Upper lobe of right lung (tissue), 1 donor: ENCODE data around the gene YIPF1. TPM values are rescaled to one million over a fixed set of nuclear protein-coding genes. Genes with fewer than 3 reads are reported as not detected.
A peak's percentile ranks its signal among the peaks of the same experiment; 100 is the strongest.
"Not testable (repeated sequence)": the region's sequence is repeated elsewhere in the genome, so short reads cannot be mapped to it uniquely, and the experiment has no call there.

Experiments used
- ATAC-seq: fragments of 200-7000 bp; cut with Tn5 transposase; one replicate; pipeline ENCODE4 v1.9.1; 2020; ENCODE audit warnings: mild to moderate bottlenecking, moderate library complexity
- DNase-seq: peaks from one replicate; pipeline ENCODE4 v3.0.0-alpha.2; 2020
- H3K27ac ChIP-seq: fragments of 200-600 bp; one replicate; pipeline ENCODE4 v1.8.0; 2022
- H3K27me3 ChIP-seq: fragments of 200-600 bp; one replicate; pipeline ENCODE4 v1.8.0; 2022; ENCODE audit warnings: mild to moderate bottlenecking
- H3K36me3 ChIP-seq: fragments of 200-600 bp; one replicate; pipeline ENCODE4 v1.8.0; 2022
- H3K4me1 ChIP-seq: fragments of 200-600 bp; one replicate; pipeline ENCODE4 v1.8.0; 2022
- H3K4me3 ChIP-seq: fragments of 200-600 bp; one replicate; pipeline ENCODE4 v1.8.0; 2022; ENCODE audit warnings: mild to moderate bottlenecking
- H3K9me3 ChIP-seq: fragments of 200-600 bp; one replicate; pipeline ENCODE4 v1.8.0; 2022
- intact Hi-C: fragments of 100-400 bp; cut with DNase I; formaldehyde crosslinking; loops from one replicate; pipeline ENCODE4 v1.11.0; 2022
- total RNA-seq: library from RNA; stranded (reverse); fragmentation: NEBNext Ultra II Directional; extraction: Animal tissue kit (Norgen Biotek cat#: 25700); gene quantifications from one replicate; pipeline ENCODE4 v1.2.1, GENCODE V29; 2021
- TF ChIP-seq, protein P1 (sequence below): fragments of 200-600 bp; IDR thresholded peaks from one replicate; pipeline ENCODE4 v1.8.0; 2022; ENCODE audit warnings: antibody characterized with exemption
- donor health status: DM: no; HTN: yes; CAD: no; lungs with severe emphysema.

The YIPF1 gene
- total RNA-seq, 1 donor from 2014 or later: 24.1 TPM

DNA sequence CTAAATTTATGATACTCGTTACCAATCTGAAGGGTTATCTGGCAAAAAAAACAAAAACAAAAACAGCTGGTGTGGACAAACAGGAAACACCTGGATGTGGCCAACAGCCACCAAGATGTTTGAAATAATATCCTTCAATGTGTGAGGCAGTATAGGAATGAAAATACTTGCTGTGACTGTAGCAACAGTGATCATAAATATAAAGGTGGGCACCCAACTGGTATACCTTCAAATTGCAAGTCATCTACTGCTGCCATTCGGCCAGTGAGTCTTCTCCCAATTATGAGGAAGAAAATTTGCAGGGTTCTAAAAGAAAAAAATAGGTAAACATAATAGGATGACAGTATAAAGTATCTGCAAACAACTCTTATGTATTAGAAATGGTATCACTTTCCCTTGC lies 916 bp downstream of the YIPF1 start:
- H3K27me3 ChIP-seq: no peaks in the 10 kb centered on the region
- no peaks in the 10 kb centered on the region for H3K9me3 ChIP-seq
- ATAC-seq (no peak), DNase-seq (no peak)
- H3K27ac ChIP-seq: peak overlapping the region; percentile 86
- TF ChIP-seq, protein P1, sequence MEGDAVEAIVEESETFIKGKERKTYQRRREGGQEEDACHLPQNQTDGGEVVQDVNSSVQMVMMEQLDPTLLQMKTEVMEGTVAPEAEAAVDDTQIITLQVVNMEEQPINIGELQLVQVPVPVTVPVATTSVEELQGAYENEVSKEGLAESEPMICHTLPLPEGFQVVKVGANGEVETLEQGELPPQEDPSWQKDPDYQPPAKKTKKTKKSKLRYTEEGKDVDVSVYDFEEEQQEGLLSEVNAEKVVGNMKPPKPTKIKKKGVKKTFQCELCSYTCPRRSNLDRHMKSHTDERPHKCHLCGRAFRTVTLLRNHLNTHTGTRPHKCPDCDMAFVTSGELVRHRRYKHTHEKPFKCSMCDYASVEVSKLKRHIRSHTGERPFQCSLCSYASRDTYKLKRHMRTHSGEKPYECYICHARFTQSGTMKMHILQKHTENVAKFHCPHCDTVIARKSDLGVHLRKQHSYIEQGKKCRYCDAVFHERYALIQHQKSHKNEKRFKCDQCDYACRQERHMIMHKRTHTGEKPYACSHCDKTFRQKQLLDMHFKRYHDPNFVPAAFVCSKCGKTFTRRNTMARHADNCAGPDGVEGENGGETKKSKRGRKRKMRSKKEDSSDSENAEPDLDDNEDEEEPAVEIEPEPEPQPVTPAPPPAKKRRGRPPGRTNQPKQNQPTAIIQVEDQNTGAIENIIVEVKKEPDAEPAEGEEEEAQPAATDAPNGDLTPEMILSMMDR: no peak
- peaks cover 17% of the 10 kb centered on the region for H3K4me1 ChIP-seq
- intact Hi-C loops: no loop called here
- H3K36me3 ChIP-seq: peaks cover 30% of the 10 kb centered on the region
- H3K4me3 ChIP-seq: peak overlapping the region; percentile 99

DNA sequence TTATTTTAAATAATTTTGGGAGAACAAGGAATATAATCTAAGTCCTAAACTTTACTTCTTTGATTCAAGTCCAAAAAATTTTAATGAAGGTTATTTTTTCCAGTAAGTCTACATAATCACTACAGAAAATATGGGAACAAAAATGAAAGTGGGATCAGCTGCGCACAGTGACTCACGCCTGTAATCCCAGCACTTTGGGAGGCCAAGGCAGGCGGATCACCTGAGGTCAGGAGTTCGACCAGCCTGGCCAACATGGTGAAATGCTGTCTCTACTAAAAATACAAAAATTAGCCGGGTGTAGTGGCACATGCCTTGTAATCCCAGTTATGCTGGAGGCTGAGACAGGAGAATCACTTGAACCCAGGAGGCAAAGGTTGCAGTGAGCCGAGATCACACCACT lies 6.0 kb downstream of the YIPF1 start:
- H3K27ac ChIP-seq, H3K9me3 ChIP-seq, ATAC-seq, DNase-seq, H3K4me1 ChIP-seq, H3K27me3 ChIP-seq, H3K4me3 ChIP-seq, intact Hi-C loops: not testable (repeated sequence)
- peaks cover 61% of the 10 kb centered on the region for H3K36me3 ChIP-seq

DNA sequence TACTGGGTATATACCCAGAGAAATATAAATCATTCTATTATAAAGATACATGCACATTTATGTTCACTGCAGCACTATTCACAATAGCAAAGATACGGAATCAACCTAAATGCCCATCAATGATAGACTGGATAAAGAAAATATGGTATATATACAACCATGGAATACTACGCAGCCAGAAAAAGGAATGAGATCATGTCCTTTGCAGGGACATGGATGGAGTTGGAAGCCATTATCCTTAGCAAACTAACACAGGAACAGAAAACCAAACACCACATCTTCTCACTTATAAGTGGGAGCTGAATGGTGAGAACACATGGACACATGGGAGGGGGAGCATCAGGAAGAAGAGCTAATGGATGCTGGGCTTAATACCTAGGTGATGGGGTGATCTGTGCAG lies 7.7 kb downstream of the YIPF1 start:
- H3K27me3 ChIP-seq, H3K4me3 ChIP-seq, DNase-seq, H3K9me3 ChIP-seq, ATAC-seq, H3K27ac ChIP-seq, intact Hi-C loops, H3K4me1 ChIP-seq: not testable (repeated sequence)
- peaks cover 65% of the 10 kb centered on the region for H3K36me3 ChIP-seq

DNA sequence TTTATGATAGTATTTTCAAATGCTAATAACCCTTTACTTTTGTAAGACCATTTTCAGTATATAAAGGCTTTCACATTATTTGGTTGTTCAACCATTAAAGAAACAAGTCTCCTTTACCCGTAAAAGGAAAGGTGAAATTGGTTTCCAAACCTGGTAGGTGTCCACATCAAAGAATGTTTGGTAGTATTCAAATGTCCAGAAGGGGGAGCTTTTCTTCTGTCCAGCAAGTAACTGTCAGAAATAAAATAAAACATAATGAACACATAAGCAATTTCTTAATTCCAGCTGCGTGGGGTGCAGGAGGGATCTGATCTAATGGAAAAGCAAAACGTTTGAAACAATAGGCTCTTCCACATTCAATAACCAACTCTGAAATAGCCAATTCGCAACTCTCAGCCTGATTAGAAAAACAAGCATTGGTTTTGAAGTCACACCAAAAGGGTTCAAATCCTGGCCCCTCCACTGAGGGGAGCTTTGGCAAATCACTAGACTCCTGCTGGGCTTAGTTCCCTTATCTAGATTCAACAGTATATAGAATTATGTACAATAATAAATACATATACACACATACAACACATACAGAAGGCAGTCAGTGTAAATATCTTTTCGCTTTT lies 11.0 kb downstream of the YIPF1 start:
- Histone ChIP-seq H3K4me1 (no peaks in the 10 kb centered on the region), H3K36me3 (peaks cover 66% of the 10 kb centered on the region), H3K27me3 (no peaks in the 10 kb centered on the region), H3K27ac (no peak overlapping the region), H3K9me3 (no peaks in the 10 kb centered on the region), H3K4me3 (no peak overlapping the region)
- intact Hi-C loops: no loop called here
- DNase-seq: no peak
- peak; percentile 31 for ATAC-seq
- TF ChIP-seq, protein P1: peak; percentile 60

DNA sequence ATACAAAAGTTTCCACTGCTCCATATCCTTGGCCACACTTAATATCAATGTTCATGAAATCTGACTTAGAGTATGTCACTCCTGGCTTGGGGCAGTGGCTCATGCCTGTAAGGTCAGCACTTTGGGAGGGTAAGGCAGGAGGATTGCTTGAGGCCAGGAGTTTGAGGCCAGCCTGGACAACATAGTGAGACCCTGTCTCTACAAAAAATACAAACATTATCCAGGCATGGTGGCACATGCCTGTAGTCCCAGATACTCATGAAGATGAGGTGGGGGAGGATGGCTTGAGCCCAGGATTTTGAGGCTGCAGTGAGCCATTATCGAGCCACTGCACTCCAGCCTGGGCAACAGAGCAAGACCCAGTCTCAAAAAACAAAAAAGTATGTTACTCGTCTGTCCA lies 14.4 kb downstream of the YIPF1 start:
- DNase-seq, H3K4me1 ChIP-seq, H3K27ac ChIP-seq, H3K9me3 ChIP-seq, intact Hi-C loops, H3K4me3 ChIP-seq, ATAC-seq, H3K27me3 ChIP-seq: not testable (repeated sequence)
- H3K36me3 ChIP-seq: peaks cover 76% of the 10 kb centered on the region

DNA sequence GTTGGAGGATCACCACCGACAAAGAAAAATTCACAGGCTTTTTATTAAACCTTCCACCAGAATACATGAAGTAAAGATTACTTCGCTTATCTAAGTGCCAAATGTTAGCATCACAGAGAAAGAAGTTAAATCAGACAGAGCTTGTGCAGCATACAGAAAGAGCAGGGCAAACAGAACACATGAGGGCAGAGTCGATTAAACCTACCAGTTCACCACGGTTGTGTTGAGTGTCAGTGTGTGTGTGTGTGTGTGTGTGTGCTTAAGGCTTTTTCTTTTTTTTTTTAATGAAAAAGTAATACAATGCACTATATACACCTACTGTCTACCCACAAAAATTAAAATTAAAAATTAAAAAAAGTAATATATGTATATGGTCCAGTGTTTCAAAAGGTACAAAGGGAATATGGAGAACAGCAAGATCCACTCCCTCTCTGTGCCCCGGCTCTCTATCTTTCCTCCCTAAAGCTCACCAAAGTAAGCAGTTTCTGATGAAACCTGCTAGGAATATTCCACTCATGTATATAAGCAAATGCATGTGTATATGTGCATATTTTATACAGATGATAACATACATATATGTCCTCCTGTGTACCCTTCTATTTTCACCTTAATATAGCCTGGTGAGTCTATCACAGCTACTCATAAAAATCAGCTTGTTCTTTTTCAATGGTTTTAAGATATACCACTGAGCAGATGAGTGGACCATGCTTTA lies 17.7 kb downstream of the YIPF1 start:
- no peak for ATAC-seq

DNA sequence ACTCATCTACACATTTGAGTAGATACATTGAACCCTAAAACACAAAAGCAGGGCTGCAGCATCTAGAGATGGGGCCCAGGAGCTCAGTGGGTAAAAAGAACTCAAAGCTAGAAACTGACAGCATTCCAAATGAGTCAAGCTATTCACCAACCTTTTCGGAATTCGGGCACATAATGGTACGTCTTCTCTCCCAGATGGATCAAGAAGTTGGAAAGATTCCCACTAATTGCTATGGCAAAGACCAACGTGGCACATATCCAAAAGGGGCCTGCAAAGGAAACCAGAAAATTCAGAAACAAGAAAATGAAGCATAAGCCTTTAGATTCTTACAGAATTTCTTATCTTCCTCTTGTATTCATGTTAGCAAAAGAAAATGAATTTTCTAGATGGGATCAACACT lies 18.4 kb downstream of the YIPF1 start:
- DNase-seq: no peak

More for the DNA sequence above, 17.7 kb downstream of the YIPF1 start:
- TF ChIP-seq, protein P1: no peak
- Histone ChIP-seq H3K27me3 (no peaks in the 10 kb centered on the region), H3K4me3 (no peak overlapping the region), H3K4me1 (no peaks in the 10 kb centered on the region), H3K27ac (no peak overlapping the region), H3K9me3 (no peaks in the 10 kb centered on the region), H3K36me3 (peaks cover 82% of the 10 kb centered on the region)
- intact Hi-C loops: no loop called here
- no peak for DNase-seq

More for the DNA sequence above, 18.4 kb downstream of the YIPF1 start:
- H3K9me3 ChIP-seq: no peaks in the 10 kb centered on the region
- intact Hi-C loops: no loop called here
- peaks cover 82% of the 10 kb centered on the region for H3K36me3 ChIP-seq
- ATAC-seq: no peak
- H3K27me3 ChIP-seq: no peaks in the 10 kb centered on the region
- TF ChIP-seq, protein P1: no peak
- no peak overlapping the region for H3K4me3 ChIP-seq
- no peaks in the 10 kb centered on the region for H3K4me1 ChIP-seq
- H3K27ac ChIP-seq: no peak overlapping the region
